Transverse colon (tissue), 4 donors: Measurements from ENCODE around the gene PEX3. TPM values are rescaled to one million over a fixed set of nuclear protein-coding genes. Genes with fewer than 3 reads are reported as not detected.

ENCODE experiments used
- DNase-seq: peaks from one replicate; pipeline ENCODE4 v3.0.0-alpha.2; 2019
- H3K27ac ChIP-seq, 4 donors: fragments of 200-600 bp; sonication (generic); 2 replicates each; pipeline ENCODE4 v1.5.1; 2016 to 2018; ENCODE audit warnings: inconsistent platforms in 4 of 4
- H3K27me3 ChIP-seq: fragments of 200-600 bp; sonication (generic); 2 replicates; pipeline ENCODE4 v1.5.1; 2017; ENCODE audit warnings: inconsistent platforms
- H3K36me3 ChIP-seq, 4 donors: fragments of 200-600 bp; sonication (generic); 2 replicates each; pipeline ENCODE4 v1.5.1; 2017 to 2019; ENCODE audit warnings: inconsistent platforms in 4 of 4
- H3K4me1 ChIP-seq, 4 donors: fragments of 200-600 bp; sonication (generic); 2 replicates each; pipeline ENCODE4 v1.5.1; 2017 to 2020; ENCODE audit warnings: inconsistent platforms in 4 of 4
- H3K4me3 ChIP-seq, 4 donors: fragments of 200-600 bp; sonication (generic); 1 replicate in 1 of 4; 2 replicates in 3 of 4; pipeline versions ENCODE4 v1.5.1 to v1.6.1; 2017 to 2019; ENCODE audit warnings: inconsistent platforms in 4 of 4
- H3K9me3 ChIP-seq, 2 donors: fragments of 200-600 bp; sonication (generic); 2 replicates each; pipeline ENCODE4 v1.5.1; 2017 to 2019; ENCODE audit warnings: inconsistent platforms in 2 of 2
- CTCF ChIP-seq, 5 experiments: fragments of 200-600 bp in 3 of 5; fragments of 450-650 bp in 2 of 5; sonication (generic) in 3 of 5; IDR thresholded peaks; 1 replicate in 2 of 5; 2 replicates in 3 of 5; pipeline ENCODE4 v1.5.1; 2016 to 2017; ENCODE audit warnings: antibody characterized with exemption in 5 of 5, inconsistent platforms in 3 of 5, mild to moderate bottlenecking in 2 of 5, moderate library complexity in 1 of 5
- EP300 ChIP-seq: sonication (generic); formaldehyde crosslinking; IDR thresholded peaks from one replicate; pipeline ENCODE4 v1.6.1; 2017; ENCODE audit warnings: antibody characterized with exemption, low read depth
- POLR2A ChIP-seq: fragments of 450-650 bp; IDR thresholded peaks from one replicate; pipeline ENCODE4 v1.6.1; 2016; ENCODE audit warnings: antibody characterized with exemption, mild to moderate bottlenecking, moderate library complexity
- POLR2AphosphoS5 ChIP-seq, 3 donors: sonication (generic); formaldehyde crosslinking; IDR thresholded peaks; one replicate each; pipeline ENCODE4 v1.6.1; 2016; ENCODE audit warnings: antibody characterized with exemption in 3 of 3
- WGBS, 2 donors: methylation state at CpG; one replicate each; pipeline ENCODE4 v1.1.5; 2018; ENCODE audit warnings: low coverage in 1 of 2; 5-methylcytosine and 5-hydroxymethylcytosine counted together
- in situ Hi-C, 4 donors: fragments of 200-750 bp; cut with MboI; loops; one replicate each; pipeline versions ENCODE4 v1.15.0 to v1.15.1; 2017; ENCODE audit warnings: low sequenced_read_pairs in 3 of 4, low pct_ligation_motif_present in 1 of 4, low pct_unique_long_range_greater_than_20kb in 1 of 4
- intact Hi-C: fragments of 100-400 bp; cut with DNase I; formaldehyde crosslinking; loops from one replicate; pipeline ENCODE4 v1.15.1; 2023; ENCODE audit warnings: low total_unique reads
- total RNA-seq, 4 donors: library from RNA; depleted of rRNA; stranded (reverse); fragments of >200 nt; gene quantifications; one replicate each; pipeline ENCODE4 v1.1.0, GENCODE V29; 2016

Gene PEX3
- total RNA-seq, 4 donors from 2014 or later: 7.6 to 13.2 TPM; not detected in 2

GRCh38 chr6:143515061-143515760, 64.6 kb downstream of the PEX3 start:
- TF ChIP-seq POLR2A (no peak), CTCF (IDR thresholded peaks at IDR 0.05) (no peak), EP300 (no peak)
- no peak for DNase-seq
- Histone ChIP-seq H3K36me3 (no peaks in the 10 kb centered on the region), H3K27ac (no peak overlapping the region), H3K27me3 (no peaks in the 10 kb centered on the region), H3K4me3 (no peak overlapping the region), H3K4me1 (peaks cover 0 to 24% (median 12%) of the 10 kb centered on the region in 4 donors), H3K9me3 (no peaks in the 10 kb centered on the region)
- WGBS, 2 donors: 69 to 75% methylated on average over 6 to 12 of the region's 12 CpGs
- intact Hi-C loops (no loop called here), in situ Hi-C loops (no loop called here)

GRCh38 chr6:143515766-143516355, 65.3 kb downstream of the PEX3 start:
- no peak for DNase-seq
- TF ChIP-seq EP300 (no peak), POLR2A (no peak), CTCF (IDR thresholded peaks at IDR 0.05) (no peak), POLR2AphosphoS5 (IDR thresholded peaks at IDR 0.05) (no peak)
- intact Hi-C loops (no loop called here), in situ Hi-C loops (no loop called here)
- H3K36me3 ChIP-seq: no peaks in the 10 kb centered on the region
- WGBS, 2 donors: 96 to 100% methylated on average over 1 to 7 of the region's 7 CpGs
- H3K27me3 ChIP-seq: no peaks in the 10 kb centered on the region
- H3K4me3 ChIP-seq: no peak overlapping the region
- H3K4me1 ChIP-seq: peaks cover 0 to 18% (median 8%) of the 10 kb centered on the region in 4 donors
- H3K27ac ChIP-seq: no peak overlapping the region
- no peaks in the 10 kb centered on the region for H3K9me3 ChIP-seq

- Histone ChIP-seq H3K27ac (no peak overlapping the region), H3K27me3 (no peaks in the 10 kb centered on the region), H3K4me3 (no peak overlapping the region), H3K4me1 (peaks cover 0 to 16% (median 5%) of the 10 kb centered on the region in 4 donors), H3K36me3 (no peaks in the 10 kb centered on the region), H3K9me3 (no peaks in the 10 kb centered on the region)
- in situ Hi-C loops (no loop called here), intact Hi-C loops (no loop called here)
- no peak for DNase-seq
- 66 to 82% methylated on average over 2 of the region's 2 CpGs for WGBS, 2 donors
- TF ChIP-seq POLR2A (no peak), CTCF (IDR thresholded peaks at IDR 0.05) (no peak), EP300 (no peak), POLR2AphosphoS5 (IDR thresholded peaks at IDR 0.05) (no peak)
These were observed 66.3 kb downstream of the PEX3 start for GRCh38 chr6:143516690-143517446.

- no peak overlapping the region for H3K4me3 ChIP-seq
- TF ChIP-seq CTCF (IDR thresholded peaks at IDR 0.05) (no peak), EP300 (no peak), POLR2A (no peak), POLR2AphosphoS5 (IDR thresholded peaks at IDR 0.05) (no peak)
- intact Hi-C loops (no loop called here), in situ Hi-C loops (no loop called here)
- no peaks in the 10 kb centered on the region for H3K36me3 ChIP-seq
- DNase-seq: no peak
- H3K27me3 ChIP-seq: no peaks in the 10 kb centered on the region
- no peaks in the 10 kb centered on the region for H3K9me3 ChIP-seq
- H3K4me1 ChIP-seq: peaks cover 0 to 12% (median 3%) of the 10 kb centered on the region in 4 donors
- H3K27ac ChIP-seq: no peak overlapping the region
- 55 to 80% methylated on average over 1 to 3 of the region's 3 CpGs for WGBS, 2 donors
These were observed 66.8 kb downstream of the PEX3 start for GRCh38 chr6:143517447-143517773.
